ENCODE measurements around the gene CEACAM4. TPM values are rescaled to one million over a fixed set of nuclear protein-coding genes. Genes with fewer than 3 reads are reported as not detected.

Gene CEACAM4
- total RNA-seq (2022; extraction: Qiagen RNA extraction; ENCODE audit: low read depth), result not detected in 5 replicates

DNA sequence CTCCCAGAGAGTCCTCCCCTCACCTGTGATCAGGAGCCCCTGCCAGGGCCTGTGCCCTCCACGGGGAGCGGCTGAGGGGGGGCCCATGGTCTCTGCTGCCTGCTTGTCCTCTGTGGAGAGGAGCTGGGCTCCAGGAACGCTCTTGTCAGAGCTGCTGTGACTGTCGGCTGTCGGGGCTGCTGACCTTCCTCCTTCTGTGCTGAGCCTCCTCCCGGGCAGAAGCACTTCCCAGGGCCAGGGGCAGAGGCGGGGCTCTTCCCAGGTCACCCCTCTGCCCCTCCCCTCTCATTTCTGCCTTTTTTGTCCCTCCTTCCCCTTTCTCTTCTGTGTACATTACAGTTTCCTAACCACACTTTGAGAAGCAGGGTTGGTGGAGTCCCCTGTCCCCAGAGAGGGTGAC, at the start of gene CEACAM4:
Gene CEACAM4 (minus strand): TSS at position 198 of the 400 bp plus-strand sequence. CDS start 111 bp downstream, at position 87.

DNA sequence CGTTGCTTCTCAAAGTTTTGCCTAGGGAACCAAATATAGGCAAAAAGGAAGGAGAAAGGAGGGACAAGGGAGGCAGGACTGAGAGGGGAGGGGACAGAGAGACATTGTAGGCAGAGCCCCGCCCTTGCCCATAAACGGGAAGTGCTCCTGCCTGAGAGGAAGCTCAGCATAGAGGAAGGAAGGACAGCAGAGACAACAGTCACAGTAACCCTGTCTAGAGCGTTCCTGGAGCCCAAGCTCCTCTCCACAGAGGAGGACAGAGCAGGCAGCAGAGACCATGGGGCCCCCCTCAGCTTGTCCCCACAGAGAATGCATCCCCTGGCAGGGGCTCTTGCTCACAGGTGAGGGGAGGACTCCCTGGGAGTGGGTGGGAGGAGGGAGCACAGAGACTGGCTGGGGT, 50.9 kb downstream of the CEACAM4 start, which contains the start of gene CEACAM21:
Gene CEACAM21 (plus strand): TSS at position 169 of the 400 bp plus-strand sequence. CDS start 109 bp downstream, at position 278.

Other genes starting within 250 kb of the CEACAM4 start
- gene EXOSC5, start 229.7 kb downstream of the CEACAM4 start, total RNA-seq (2022; extraction: Qiagen RNA extraction; ENCODE audit: low read depth), result 85.7 to 104 TPM (median 93.2 TPM) in 5 replicates
- gene BCKDHA, start 229.3 kb downstream of the CEACAM4 start, total RNA-seq (2022; extraction: Qiagen RNA extraction; ENCODE audit: low read depth), result 33.0 to 54.6 TPM (median 39.5 TPM) in 5 replicates
- gene B3GNT8, start 199.7 kb downstream of the CEACAM4 start, total RNA-seq (2022; extraction: Qiagen RNA extraction; ENCODE audit: low read depth), result 0.08 to 0.11 TPM (median 0.09 TPM) in 3 of 5 replicates, not detected in the others
- gene DMAC2, start 187.2 kb downstream of the CEACAM4 start, total RNA-seq (2022; extraction: Qiagen RNA extraction; ENCODE audit: low read depth), result 101 to 128 TPM (median 110 TPM) in 5 replicates
- gene ERICH4, start 183.9 kb downstream of the CEACAM4 start, total RNA-seq (2022; extraction: Qiagen RNA extraction; ENCODE audit: low read depth), result not detected in 5 replicates
- gene CEACAM21, start 50.9 kb downstream of the CEACAM4 start, total RNA-seq (2022; extraction: Qiagen RNA extraction; ENCODE audit: low read depth), result not detected in 5 replicates
- 0.05 to 0.08 TPM in 2 of 5 replicates, not detected in the others for gene CEACAM7, start 61.2 kb upstream of the CEACAM4 start, total RNA-seq (2022; extraction: Qiagen RNA extraction; ENCODE audit: low read depth)
- gene CEACAM5, start 81.6 kb upstream of the CEACAM4 start, total RNA-seq (2022; extraction: Qiagen RNA extraction; ENCODE audit: low read depth), result 1.8 to 2.6 TPM (median 2.4 TPM) in 5 replicates
- gene CEACAM6, start 128.5 kb upstream of the CEACAM4 start, total RNA-seq (2022; extraction: Qiagen RNA extraction; ENCODE audit: low read depth), result 20.9 to 30.9 TPM (median 27.0 TPM) in 5 replicates
- not detected in 5 replicates for gene CEACAM3, start 169.5 kb upstream of the CEACAM4 start, total RNA-seq (2022; extraction: Qiagen RNA extraction; ENCODE audit: low read depth)
- not detected in 5 replicates for gene LYPD4, start 217.6 kb upstream of the CEACAM4 start, total RNA-seq (2022; extraction: Qiagen RNA extraction; ENCODE audit: low read depth)
- not detected in 5 replicates for gene DMRTC2, start 218.0 kb upstream of the CEACAM4 start, total RNA-seq (2022; extraction: Qiagen RNA extraction; ENCODE audit: low read depth)
- 8,700 to 10,627 TPM (median 8,984 TPM) in 5 replicates for gene RPS19, start 233.2 kb upstream of the CEACAM4 start, total RNA-seq (2022; extraction: Qiagen RNA extraction; ENCODE audit: low read depth)

All from A549 treated with DMSO at 1 μM for 4 hours (cell line).